Epithelial cell of proximal tubule (primary cell): ENCODE measurements around the gene GNAT1. TPM values are rescaled to one million over a fixed set of nuclear protein-coding genes. Genes with fewer than 3 reads are reported as not detected.

Experiments
- DNase-seq: peaks from one replicate; pipeline ENCODE4 v3.0.0-alpha.2; 2011; ENCODE audit warnings: low read depth
- H3K4me3 ChIP-seq: 2 replicates; pipeline ENCODE4 v1.5.1; 2011; ENCODE audit warnings: low read depth, mild to moderate bottlenecking, low read length
- total RNA-seq: library from RNA; depleted of rRNA; stranded (reverse); fragments of >200 nt; gene quantifications from 2 replicates; pipeline ENCODE4 v1.2.3, GENCODE V29; 2015
- TF ChIP-seq, protein P1 (sequence below): conservative IDR thresholded peaks from 2 replicates; pipeline ENCODE4 v1.5.1; 2012; ENCODE audit warnings: low read depth, mild to moderate bottlenecking, low read length

Gene GNAT1
- total RNA-seq, 1 donor from 2014 or later = not detected

DNA sequence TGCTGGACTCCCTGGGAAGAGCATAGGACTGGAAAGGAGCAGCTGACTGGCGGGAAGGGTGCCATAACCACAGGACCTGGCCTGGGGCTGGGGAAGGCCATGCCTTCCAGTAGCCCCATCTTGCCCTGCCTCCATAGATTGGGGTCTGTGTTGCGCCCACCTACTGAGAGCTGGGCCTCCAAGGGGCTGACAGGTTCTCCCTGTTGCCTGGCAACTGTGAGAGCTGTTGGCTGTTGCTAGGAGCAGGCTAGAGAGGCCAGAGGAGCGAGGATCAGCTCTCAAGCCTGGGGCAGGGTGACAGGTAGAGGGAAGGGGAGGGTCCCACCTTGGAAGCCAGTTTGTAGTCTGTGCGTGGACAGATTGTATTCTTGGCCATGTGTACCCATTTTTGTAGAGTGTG is 41.8 kb downstream of the GNAT1 start:
- no peak for DNase-seq
- TF ChIP-seq, protein P1, sequence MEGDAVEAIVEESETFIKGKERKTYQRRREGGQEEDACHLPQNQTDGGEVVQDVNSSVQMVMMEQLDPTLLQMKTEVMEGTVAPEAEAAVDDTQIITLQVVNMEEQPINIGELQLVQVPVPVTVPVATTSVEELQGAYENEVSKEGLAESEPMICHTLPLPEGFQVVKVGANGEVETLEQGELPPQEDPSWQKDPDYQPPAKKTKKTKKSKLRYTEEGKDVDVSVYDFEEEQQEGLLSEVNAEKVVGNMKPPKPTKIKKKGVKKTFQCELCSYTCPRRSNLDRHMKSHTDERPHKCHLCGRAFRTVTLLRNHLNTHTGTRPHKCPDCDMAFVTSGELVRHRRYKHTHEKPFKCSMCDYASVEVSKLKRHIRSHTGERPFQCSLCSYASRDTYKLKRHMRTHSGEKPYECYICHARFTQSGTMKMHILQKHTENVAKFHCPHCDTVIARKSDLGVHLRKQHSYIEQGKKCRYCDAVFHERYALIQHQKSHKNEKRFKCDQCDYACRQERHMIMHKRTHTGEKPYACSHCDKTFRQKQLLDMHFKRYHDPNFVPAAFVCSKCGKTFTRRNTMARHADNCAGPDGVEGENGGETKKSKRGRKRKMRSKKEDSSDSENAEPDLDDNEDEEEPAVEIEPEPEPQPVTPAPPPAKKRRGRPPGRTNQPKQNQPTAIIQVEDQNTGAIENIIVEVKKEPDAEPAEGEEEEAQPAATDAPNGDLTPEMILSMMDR = no peak

DNA sequence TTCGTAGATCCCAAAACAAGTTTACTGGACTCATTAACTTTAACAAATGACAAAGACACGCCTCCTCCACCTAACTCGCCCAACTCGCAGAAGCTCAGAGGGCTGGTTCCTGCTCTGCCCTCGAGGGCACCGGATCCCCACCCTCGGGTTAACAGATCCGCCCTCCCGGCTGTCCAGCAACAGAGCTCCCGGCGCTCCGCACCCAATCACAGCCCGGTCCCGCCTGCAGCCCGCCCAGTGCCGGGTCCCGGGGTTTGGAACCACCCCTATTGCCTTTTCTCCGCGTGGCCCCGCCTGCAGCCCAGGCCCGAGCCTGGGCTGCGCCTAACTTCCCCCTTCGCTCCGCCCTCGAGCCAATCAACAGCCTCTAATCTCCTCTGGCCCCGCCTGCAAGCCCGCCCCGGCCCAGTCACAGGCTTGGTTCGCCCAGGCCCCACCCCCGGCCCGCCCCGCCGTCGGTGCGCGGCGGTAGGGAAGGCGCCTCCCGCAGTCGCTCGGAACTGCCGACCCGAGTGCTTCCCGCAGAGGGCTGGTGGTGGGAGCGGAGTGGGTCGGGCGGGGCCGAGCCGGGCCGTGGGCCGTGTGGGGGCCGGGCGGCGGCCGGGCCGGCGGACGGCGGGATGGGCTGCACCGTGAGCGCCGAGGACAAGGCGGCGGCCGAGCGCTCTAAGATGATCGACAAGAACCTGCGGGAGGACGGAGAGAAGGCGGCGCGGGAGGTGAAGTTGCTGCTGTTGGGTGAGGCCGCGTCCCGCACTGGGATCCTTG is 44.5 kb downstream of the GNAT1 start, which contains the start of gene GNAI2:
TSS of gene GNAI2 (plus strand) at position 489 of the 768 bp plus-strand sequence. CDS start at position 621, 132 bp downstream.
- TF ChIP-seq, protein P1 = no peak
- peak within 1 kb of the TSS; percentile 87 for H3K4me3 ChIP-seq
- peak; percentile 87 for DNase-seq

More for the DNA sequence above, 41.8 kb downstream of the GNAT1 start:
- no peak overlapping the region for H3K4me3 ChIP-seq

- TF ChIP-seq, protein P1 = no peak
- no peak for DNase-seq
- H3K4me3 ChIP-seq = peak overlapping the region; percentile 87
These were observed 45.2 kb downstream of the GNAT1 start for GRCh38 chr3:50236484-50237132.

DNA sequence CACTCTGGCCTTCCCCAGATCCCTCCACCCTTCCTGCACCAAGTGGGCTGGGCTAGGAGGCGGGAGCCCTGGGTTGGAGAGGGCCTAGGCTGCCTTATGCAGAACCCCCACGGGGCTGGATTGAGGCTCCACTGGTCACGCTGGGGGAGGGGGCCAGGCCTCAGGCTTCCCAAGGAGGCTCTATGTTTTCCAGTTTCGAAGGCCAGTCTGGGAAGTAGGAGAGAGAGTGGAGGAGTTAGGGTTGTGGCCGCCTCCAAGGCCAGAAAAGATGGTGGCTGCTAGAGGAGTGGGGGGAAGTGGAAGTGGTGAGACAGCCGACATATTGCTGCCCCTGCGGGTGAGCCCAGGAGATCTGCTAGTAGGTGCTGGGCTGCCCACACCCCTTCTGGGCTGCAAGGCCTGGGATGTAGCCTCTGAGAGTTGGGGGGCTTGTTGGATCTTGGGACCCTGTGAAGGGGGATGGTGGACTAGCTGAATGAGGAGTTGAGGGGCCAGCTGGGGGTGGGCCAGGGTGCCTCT is 45.8 kb downstream of the GNAT1 start:
- TF ChIP-seq, protein P1 = no peak
- H3K4me3 ChIP-seq = peak overlapping the region; percentile 87
- no peak for DNase-seq

DNA sequence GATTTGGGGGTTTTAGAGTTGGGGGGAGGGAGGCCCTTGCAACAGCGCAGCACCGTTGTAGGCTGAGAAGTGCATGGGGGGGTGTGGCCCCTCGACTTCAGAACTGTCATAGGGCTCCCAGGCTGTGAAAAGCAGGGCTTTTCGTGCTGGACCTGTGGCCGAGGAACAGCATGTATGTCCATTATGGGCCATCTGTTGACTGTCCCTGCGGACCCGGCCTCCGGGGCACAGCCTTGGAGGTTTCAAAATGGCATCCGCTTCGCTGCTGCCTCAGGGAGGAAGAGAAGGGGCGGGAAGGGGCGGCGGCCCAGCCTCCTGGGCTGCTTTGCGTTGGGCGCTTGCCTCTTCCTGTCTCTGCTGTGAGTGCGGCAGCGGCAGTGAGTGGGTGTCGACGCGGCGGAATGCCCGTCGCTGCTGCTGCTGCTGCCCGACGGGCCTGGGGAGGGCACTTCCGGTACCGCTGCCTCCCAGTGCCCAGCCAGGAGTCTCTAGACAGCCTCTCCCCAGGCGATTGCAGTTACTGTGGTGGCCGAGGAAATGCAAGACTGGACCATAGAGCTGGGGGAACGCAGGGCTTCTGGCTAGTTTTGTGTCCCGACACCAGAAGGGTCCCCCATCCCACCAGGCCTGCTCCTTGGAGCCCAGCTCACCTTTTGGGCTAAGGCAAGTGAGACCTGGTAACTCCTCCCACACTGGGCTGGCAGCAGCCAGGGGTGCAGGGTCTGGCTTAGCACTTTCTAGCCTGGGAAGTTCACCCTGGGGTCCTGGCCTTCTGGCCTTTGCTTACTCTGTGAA is 46.5 kb downstream of the GNAT1 start:
- no peak for DNase-seq
- TF ChIP-seq, protein P1 = no peak
- H3K4me3 ChIP-seq = peak overlapping the region; percentile 87

GRCh38 chr3:50238549-50239026 is 47.2 kb downstream of the GNAT1 start:
- DNase-seq = no peak
- TF ChIP-seq, protein P1 = peak; percentile 12
- peak overlapping the region; percentile 87 for H3K4me3 ChIP-seq
